Measurements from ENCODE around the gene ANGPT4.
A peak's percentile ranks its signal among the peaks of the same experiment; 100 is the strongest.

Gene ANGPT4

GRCh38 chr20:934186-934840, 18.2 kb upstream of the ANGPT4 start:
- DNase-seq, result no peak

DNA sequence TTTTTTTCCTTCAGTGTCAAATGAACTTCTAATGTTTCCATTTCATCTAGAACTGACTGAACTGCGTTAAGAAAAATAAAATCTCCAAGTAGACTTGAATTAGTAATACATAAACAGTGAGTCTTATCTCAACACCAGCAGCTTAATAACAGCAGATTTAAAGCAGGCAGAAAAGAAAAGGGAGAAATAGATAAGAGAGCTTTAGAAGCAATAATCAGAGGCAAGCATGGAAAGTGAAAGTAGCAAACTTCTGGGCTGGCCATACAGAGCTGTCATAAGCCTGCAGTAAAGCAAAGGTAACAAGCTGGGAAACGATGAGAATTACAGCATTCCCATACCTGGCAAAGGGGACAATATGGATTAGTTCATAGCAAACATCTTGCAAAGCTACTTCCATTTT, 16.9 kb upstream of the ANGPT4 start:
- DNase-seq, result no peak

DNA sequence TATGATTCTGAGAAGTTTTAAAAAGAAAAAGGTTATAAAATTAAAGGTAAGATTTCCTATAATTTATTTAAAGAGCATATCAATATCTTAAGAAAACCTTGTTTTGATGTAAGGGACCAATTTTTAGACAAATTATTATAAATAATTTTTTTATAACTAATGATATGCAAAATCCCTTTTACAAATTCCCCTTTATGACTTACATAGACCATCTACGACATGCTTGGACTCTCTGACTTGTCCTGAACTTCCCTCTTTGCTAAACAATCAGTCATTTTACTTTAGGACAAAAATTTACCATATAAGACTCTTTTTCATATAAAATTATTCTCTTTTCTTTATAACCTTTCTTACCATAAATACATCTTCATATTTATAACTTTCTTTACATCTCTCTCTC, 15.3 kb upstream of the ANGPT4 start:
- DNase-seq, result no peak

DNA sequence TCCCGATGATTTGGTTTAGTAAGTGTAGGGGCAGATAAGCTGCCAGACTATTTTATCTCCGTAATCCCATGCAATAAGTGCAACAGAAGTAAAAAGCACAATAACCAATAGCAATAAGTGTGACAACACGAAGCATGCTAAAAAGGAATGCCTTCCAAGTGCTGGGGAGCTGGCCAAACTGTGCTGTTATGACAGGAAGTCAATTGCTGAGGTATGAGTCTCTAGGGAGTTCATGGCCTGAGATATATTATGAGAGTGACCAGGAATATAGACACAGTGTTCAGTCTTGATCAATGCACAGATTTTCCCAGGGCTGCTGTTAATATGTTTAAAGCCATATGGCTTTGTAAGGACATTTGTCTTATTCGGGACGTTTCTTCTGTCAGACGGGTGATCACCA, 10.5 kb upstream of the ANGPT4 start:
- DNase-seq, result no peak

DNA sequence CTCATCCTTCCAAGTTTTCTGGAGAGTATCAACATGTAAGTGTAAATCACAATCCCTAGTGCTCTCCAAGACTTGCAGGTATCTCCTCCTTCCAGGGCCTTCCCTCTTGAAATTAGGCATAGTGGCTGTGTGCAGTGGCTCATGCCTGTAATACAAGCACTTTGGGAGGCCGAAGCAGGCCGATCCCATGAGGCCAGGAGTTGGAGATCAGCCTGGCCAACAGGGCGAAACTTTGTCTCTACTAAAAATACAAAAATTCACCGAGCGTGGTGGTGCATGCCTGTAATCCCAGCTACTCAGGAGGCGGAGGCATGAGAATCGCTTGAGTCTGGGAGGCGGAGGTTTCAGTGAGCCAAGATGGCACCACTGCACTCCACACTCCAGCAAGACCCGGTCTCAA, 9.4 kb upstream of the ANGPT4 start:
- no peak for DNase-seq

- no peak for DNase-seq
These were observed 8.5 kb upstream of the ANGPT4 start for GRCh38 chr20:924639-925038.

GRCh38 chr20:922781-923180, 6.6 kb upstream of the ANGPT4 start:
- DNase-seq, result no peak

GRCh38 chr20:921068-921467, 4.9 kb upstream of the ANGPT4 start:
- DNase-seq, result no peak

- no peak for DNase-seq
These were observed 4.2 kb upstream of the ANGPT4 start for GRCh38 chr20:920311-920710.

DNA sequence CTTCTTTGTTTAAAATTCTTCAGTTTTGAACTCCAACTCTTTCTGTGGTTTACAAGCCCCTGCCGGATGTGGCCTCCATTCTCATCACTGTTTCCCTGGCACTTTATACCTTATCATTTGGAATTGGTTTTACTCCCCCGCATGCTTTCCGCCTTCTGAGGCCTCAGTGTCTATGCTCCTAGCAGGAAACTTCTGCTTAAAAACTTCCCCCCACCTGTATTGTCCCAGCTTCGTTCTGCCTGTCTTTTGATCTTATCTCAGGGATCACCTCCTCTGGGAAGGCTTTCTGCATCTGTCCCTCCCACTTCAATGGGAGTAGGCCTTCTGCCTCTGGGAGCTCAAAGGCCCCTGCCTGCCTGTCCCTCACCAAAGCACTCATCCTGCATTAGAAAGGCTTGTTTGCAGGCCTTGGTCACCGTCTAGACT, 3.4 kb upstream of the ANGPT4 start:
- no peak for DNase-seq

- DNase-seq, result no peak
These were observed 1.3 kb upstream of the ANGPT4 start for GRCh38 chr20:917416-917815.

DNA sequence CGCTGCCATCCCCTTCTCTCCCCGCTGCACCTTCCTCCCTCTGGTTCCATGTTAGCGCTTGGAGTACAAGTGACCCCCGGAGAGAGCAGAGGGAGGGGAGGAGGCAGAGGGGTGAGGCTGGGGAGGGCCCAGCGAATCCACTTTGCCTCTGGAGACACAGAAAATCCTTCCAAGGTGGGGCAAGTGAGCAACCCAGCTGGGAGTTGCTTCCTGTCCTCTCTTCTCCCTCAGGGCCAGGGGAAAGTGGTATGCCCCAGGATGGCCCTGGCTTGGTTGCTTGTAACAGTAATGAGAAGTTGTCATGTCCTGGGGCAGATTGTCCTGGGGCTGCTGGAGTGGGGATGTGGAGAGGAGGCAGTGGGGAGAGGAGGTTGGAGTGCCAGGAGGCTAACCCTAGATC, 691 bp upstream of the ANGPT4 start:
- DNase-seq, result no peak

- DNase-seq, result no peak
These were observed 1.2 kb downstream of the ANGPT4 start for GRCh38 chr20:914727-915498.

- DNase-seq, result no peak
These were observed 2.8 kb downstream of the ANGPT4 start for GRCh38 chr20:913306-913849.

GRCh38 chr20:911882-912600, 4.1 kb downstream of the ANGPT4 start:
- DNase-seq, result peak; percentile 8

- no peak for DNase-seq
These were observed 5.0 kb downstream of the ANGPT4 start for GRCh38 chr20:910870-911770.

DNA sequence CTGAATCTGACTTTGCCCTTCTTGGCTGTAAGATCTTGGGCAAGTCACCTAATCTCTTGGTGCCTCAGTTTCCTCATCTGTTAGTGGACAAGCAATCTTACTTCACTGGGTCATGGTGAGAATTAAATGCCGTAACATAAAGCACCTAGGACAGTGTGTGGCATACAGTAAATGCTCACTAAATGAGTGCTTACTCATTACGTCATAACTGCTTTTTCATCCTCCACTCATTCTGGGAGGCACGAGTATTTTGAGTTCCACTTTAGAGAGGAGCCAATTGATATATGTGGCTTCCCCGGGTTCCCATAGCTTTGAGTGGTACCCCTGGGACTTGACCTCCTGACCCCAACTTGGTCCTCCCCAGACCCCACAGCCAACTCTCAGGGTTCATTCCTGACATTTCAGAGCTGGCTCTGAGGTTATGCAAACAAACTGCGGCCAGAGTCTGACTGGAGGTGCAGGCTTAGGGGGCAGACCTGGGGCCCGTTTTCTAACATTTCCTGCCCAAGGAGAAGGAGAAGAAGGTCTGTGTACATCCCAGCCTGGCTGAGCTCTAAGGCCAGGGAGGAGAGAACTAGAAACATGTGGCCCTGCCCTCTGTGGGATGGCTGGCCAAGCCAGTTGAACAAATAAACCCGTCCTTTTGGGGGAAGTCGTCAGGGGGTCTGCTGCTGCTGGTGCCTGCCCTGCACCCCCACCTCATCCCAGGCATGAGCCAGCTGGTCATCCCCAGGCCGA, 5.8 kb downstream of the ANGPT4 start:
- no peak for DNase-seq

DNA sequence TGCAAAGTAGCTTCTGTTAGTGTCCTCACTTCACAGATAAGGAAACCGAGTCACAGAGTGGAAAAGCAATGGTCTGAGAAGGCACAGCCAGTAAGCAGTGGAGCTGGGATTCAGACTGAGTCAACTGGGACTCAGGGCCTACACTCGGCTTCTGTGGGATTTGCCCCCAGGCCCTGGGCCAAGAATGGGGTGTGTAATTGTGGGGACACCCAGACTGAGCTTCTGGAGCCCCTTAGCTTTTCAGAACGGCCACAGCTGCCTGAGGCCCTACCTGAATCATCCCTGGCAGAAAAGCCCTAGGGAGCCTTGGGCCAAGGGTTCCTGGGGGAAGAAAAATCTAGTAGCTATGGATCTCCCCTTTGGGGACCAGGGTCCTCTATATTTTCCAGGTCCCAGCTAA, 6.5 kb downstream of the ANGPT4 start:
- no peak for DNase-seq

DNA sequence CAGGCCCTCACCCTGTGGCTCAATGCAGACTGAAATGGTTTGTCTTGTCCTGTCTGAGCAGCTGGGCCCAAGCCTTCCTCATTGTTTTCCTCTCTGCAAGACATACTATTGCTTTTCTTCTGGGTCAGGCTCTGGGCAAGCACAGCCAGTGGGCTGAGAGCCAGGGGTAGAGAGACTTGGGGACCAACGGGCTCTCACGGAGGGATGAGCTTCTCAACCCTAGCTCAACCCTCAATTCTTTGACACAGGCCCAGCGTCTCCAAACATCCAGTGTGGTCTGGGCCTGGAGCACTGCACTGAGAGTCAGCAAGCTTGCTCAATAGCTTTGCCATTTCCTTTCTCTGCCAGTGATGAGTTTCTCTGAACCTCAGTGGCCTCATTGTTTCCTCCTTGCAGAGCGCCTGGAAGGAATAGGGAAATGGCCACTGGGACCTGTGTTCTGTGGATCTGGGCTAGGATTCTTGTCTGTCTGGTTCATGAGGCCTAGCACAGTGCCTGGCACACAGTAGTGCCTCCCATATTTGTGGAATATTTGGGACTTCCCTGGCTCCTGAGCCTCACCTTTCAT, 9.3 kb downstream of the ANGPT4 start:
- DNase-seq, result no peak

DNA sequence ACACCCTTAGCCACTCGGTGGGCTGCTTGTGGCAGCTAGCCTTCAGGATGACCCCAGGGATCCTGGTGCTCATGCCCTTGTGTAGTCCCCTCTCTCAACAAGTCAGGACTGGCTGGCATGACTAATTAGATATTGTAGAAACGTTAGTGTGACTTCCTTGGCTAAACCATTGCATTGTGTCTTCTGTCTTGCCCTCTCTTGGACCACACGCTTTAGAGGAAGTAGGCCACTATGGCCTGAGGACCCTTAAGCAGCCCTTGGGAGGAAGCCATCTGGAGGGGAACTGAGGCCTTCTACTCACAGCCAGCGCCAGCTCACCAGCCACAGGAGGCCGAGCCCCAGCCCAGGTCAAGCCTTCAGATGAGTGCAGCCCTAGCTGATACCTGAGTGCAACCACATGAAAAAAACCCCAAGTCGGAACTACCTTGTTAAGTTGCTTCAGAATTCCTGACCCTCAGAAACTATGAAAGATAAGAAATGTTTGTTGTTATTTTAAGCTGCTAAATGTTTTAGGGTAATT, 10.1 kb downstream of the ANGPT4 start:
- no peak for DNase-seq

GRCh38 chr20:905396-905961, 10.7 kb downstream of the ANGPT4 start:
- no peak for DNase-seq

Data from stimulated activated CD4-positive, alpha-beta T cell treated with anti-CD3 and anti-CD28 coated beads, Interleukin-15, amount 100 ng/mL, for 24 hours (primary cell).